ENCODE results near the gene CCDC102B.

Gene CCDC102B

GRCh38 chr18:68928762-68929675 lies 131.1 kb downstream of the CCDC102B start:
- Mint-ChIP-seq H3K36me3 (ENCODE audit: low read depth) (peaks cover 6% of the 10 kb centered on the region), H3K9me3 (no peaks in the 10 kb centered on the region), H3K4me1 (peaks cover 21% of the 10 kb centered on the region), H3K27me3 (ENCODE audit: low read depth, poor library complexity) (no peaks in the 10 kb centered on the region), H3K27ac (no peak overlapping the region), H3K4me3 (no peak overlapping the region)
- DNase-seq, result no peak
- TF ChIP-seq, protein P1, sequence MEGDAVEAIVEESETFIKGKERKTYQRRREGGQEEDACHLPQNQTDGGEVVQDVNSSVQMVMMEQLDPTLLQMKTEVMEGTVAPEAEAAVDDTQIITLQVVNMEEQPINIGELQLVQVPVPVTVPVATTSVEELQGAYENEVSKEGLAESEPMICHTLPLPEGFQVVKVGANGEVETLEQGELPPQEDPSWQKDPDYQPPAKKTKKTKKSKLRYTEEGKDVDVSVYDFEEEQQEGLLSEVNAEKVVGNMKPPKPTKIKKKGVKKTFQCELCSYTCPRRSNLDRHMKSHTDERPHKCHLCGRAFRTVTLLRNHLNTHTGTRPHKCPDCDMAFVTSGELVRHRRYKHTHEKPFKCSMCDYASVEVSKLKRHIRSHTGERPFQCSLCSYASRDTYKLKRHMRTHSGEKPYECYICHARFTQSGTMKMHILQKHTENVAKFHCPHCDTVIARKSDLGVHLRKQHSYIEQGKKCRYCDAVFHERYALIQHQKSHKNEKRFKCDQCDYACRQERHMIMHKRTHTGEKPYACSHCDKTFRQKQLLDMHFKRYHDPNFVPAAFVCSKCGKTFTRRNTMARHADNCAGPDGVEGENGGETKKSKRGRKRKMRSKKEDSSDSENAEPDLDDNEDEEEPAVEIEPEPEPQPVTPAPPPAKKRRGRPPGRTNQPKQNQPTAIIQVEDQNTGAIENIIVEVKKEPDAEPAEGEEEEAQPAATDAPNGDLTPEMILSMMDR (IDR thresholded peaks at IDR 0.05), result no peak

DNA sequence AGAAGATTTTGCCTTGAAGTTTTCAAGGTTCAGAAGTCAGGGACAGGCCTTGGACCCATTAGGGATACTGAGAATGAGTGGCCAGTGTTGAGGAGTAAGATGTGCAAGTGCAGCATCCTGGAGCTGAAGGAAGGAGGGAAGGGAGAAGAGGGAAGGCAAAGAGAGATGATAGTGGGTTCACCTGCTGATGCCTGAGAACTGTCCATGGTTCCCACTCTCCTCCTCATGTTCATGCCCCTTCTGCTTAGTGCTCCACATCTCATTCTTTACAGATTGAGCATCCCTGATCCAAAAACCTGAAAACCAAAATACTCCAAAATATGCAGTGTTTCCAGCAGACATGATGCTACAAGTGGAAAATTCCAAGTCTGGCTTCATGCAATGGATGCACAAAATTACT lies 137.8 kb downstream of the CCDC102B start:
- TF ChIP-seq, protein P1 (IDR thresholded peaks at IDR 0.05), result no peak
- Mint-ChIP-seq H3K27ac (no peak overlapping the region), H3K36me3 (ENCODE audit: low read depth) (no peaks in the 10 kb centered on the region), H3K27me3 (ENCODE audit: low read depth, poor library complexity) (no peaks in the 10 kb centered on the region), H3K4me1 (peaks cover 9% of the 10 kb centered on the region), H3K9me3 (no peaks in the 10 kb centered on the region), H3K4me3 (no peak overlapping the region)
- no peak for DNase-seq

GRCh38 chr18:68937029-68937599 lies 139.2 kb downstream of the CCDC102B start:
- Mint-ChIP-seq H3K36me3 (ENCODE audit: low read depth) (no peaks in the 10 kb centered on the region), H3K27me3 (ENCODE audit: low read depth, poor library complexity) (no peaks in the 10 kb centered on the region), H3K27ac (no peak overlapping the region), H3K4me1 (peaks cover 18% of the 10 kb centered on the region), H3K4me3 (no peak overlapping the region), H3K9me3 (no peaks in the 10 kb centered on the region)
- TF ChIP-seq, protein P1 (IDR thresholded peaks at IDR 0.05), result no peak
- DNase-seq, result no peak

- H3K4me3 Mint-ChIP-seq, result no peak overlapping the region
- no peaks in the 10 kb centered on the region for H3K36me3 Mint-ChIP-seq (ENCODE audit: low read depth)
- TF ChIP-seq, protein P1 (IDR thresholded peaks at IDR 0.05), result no peak
- no peak for DNase-seq
- H3K9me3 Mint-ChIP-seq, result no peaks in the 10 kb centered on the region
- peaks cover 44% of the 10 kb centered on the region for H3K4me1 Mint-ChIP-seq
- H3K27me3 Mint-ChIP-seq (ENCODE audit: low read depth, poor library complexity), result no peaks in the 10 kb centered on the region
- no peak overlapping the region for H3K27ac Mint-ChIP-seq
These were observed 142.2 kb downstream of the CCDC102B start for GRCh38 chr18:68940039-68940438.

- Mint-ChIP-seq H3K36me3 (ENCODE audit: low read depth) (no peaks in the 10 kb centered on the region), H3K27me3 (ENCODE audit: low read depth, poor library complexity) (no peaks in the 10 kb centered on the region), H3K4me1 (peaks cover 51% of the 10 kb centered on the region), H3K9me3 (no peaks in the 10 kb centered on the region), H3K27ac (no peak overlapping the region), H3K4me3 (no peak overlapping the region)
- TF ChIP-seq, protein P1 (IDR thresholded peaks at IDR 0.05), result no peak
- no peak for DNase-seq
These were observed 142.9 kb downstream of the CCDC102B start for GRCh38 chr18:68940754-68941153.

All from nephron progenitor cell (in vitro differentiated cells).